Gastroesophageal sphincter (tissue), 4 donors: Measurements from ENCODE around the gene YWHAB. TPM values are rescaled to one million over a fixed set of nuclear protein-coding genes. Genes with fewer than 3 reads are reported as not detected.

Source experiments
- ATAC-seq: fragments of 150-250 bp; one replicate; pipeline ENCODE4 v1.9.1; 2016; ENCODE audit warnings: mild to moderate bottlenecking, moderate library complexity
- H3K27ac ChIP-seq, 4 donors: fragments of 200-600 bp; sonication (generic) in 3 of 4; 1 replicate in 3 of 4; 2 replicates in 1 of 4; pipeline ENCODE4 v1.5.1; 2016 to 2019
- H3K27me3 ChIP-seq: fragments of 200-600 bp; sonication (generic); one replicate; pipeline ENCODE4 v1.5.1; 2019
- H3K36me3 ChIP-seq, 2 donors: fragments of 200-600 bp; sonication (generic); one replicate each; pipeline ENCODE4 v1.5.1; 2019; ENCODE audit warnings: control low read depth in 1 of 2
- H3K4me1 ChIP-seq, 3 donors: fragments of 200-600 bp; sonication (generic); 1 replicate in 2 of 3; 2 replicates in 1 of 3; pipeline ENCODE4 v1.5.1; 2016 to 2019; ENCODE audit warnings: control low read depth in 2 of 3
- H3K4me3 ChIP-seq, 2 donors: fragments of 200-600 bp; sonication (generic); one replicate each; pipeline ENCODE4 v1.5.1; 2019; ENCODE audit warnings: mild to moderate bottlenecking in 1 of 2, moderate library complexity in 1 of 2
- H3K9me3 ChIP-seq, 3 donors: fragments of 200-600 bp; sonication (generic); one replicate each; pipeline ENCODE4 v1.5.1; 2017 to 2019; ENCODE audit warnings: control low read depth in 2 of 3
- CTCF ChIP-seq, 4 experiments: fragments of 200-600 bp in 2 of 4; fragments of 450-650 bp in 2 of 4; sonication (generic) in 1 of 4; IDR thresholded peaks; one replicate each; pipeline ENCODE4 v1.5.1; 2017 to 2019; ENCODE audit warnings: antibody characterized with exemption in 4 of 4, mild to moderate bottlenecking in 2 of 4, moderate library complexity in 2 of 4
- EP300 ChIP-seq: sonication (generic); formaldehyde crosslinking; IDR thresholded peaks from one replicate; pipeline ENCODE4 v1.6.1; 2017; ENCODE audit warnings: antibody characterized with exemption, mild to moderate bottlenecking
- POLR2A ChIP-seq, 2 donors: fragments of 450-650 bp; IDR thresholded peaks; one replicate each; pipeline ENCODE4 v1.6.1; 2017; ENCODE audit warnings: antibody characterized with exemption in 2 of 2, mild to moderate bottlenecking in 2 of 2, moderate library complexity in 1 of 2
- POLR2AphosphoS5 ChIP-seq: sonication (generic); formaldehyde crosslinking; IDR thresholded peaks from one replicate; pipeline ENCODE4 v1.6.1; 2017; ENCODE audit warnings: antibody characterized with exemption
- WGBS, 2 donors: methylation state at CpG; one replicate each; pipeline ENCODE4 v1.1.5; 2018; ENCODE audit warnings: low coverage in 1 of 2; 5-methylcytosine and 5-hydroxymethylcytosine counted together
- total RNA-seq, 4 donors: library from RNA; depleted of rRNA; stranded (reverse); fragments of >200 nt; gene quantifications; one replicate each; pipeline ENCODE4 v1.1.0, GENCODE V29; 2016

YWHAB gene
- total RNA-seq, 4 donors from 2014 or later, result 127 to 143 (median 135) TPM

GRCh38 chr20:44904377-44904776 is 18.9 kb downstream of the YWHAB start:
- TF ChIP-seq POLR2A (IDR thresholded peaks at IDR 0.05) (no peak), CTCF (IDR thresholded peaks at IDR 0.05) (no peak), POLR2AphosphoS5 (no peak), EP300 (no peak)
- Histone ChIP-seq H3K4me3 (no peak overlapping the region), H3K27ac (no peak overlapping the region), H3K27me3 (no peaks in the 10 kb centered on the region), H3K36me3 (peaks cover 3 to 75% of the 10 kb centered on the region in 2 donors), H3K4me1 (peaks cover 0 to 20% (median 0%) of the 10 kb centered on the region in 3 donors), H3K9me3 (no peaks in the 10 kb centered on the region)
- 64 to 77% methylated on average over 4 to 5 of the region's 5 CpGs for WGBS, 2 donors
- ATAC-seq, result no peak

- WGBS, 2 donors, result 19 to 34% methylated on average over 10 to 11 of the region's 14 CpGs
- peak overlapping the region in 1 of 4 donors; percentile 30 for H3K27ac ChIP-seq
Observed at GRCh38 chr20:44908987-44909871, 23.7 kb downstream of the YWHAB start.

GRCh38 chr20:44909872-44910689 is 24.6 kb downstream of the YWHAB start, which contains the start of gene PABPC1L:
Gene PABPC1L (plus strand): TSS chr20:44910060. CDS start chr20:44910144, 84 bp downstream.
- Histone ChIP-seq H3K9me3 (no peaks in the 10 kb centered on the region), H3K36me3 (peaks cover 0 to 47% of the 10 kb centered on the region in 2 donors), H3K27ac (peak within 1 kb of the TSS in 1 of 4 donors; percentile 30), H3K4me1 (peaks cover 0 to 20% (median 4%) of the 10 kb centered on the region in 3 donors), H3K27me3 (no peaks in the 10 kb centered on the region), H3K4me3 (peak within 1 kb of the TSS; percentile 56 to 67)
- 0 to 8% methylated on average over 1 to 6 of the region's 61 CpGs for WGBS, 2 donors
- TF ChIP-seq POLR2A (IDR thresholded peaks at IDR 0.05), result peak in 1 of 2 donors; percentile 18
- no peak for TF ChIP-seq CTCF (IDR thresholded peaks at IDR 0.05)
- no peak for TF ChIP-seq EP300
- peak; percentile 89 for ATAC-seq

More at GRCh38 chr20:44908987-44909871, 23.7 kb downstream of the YWHAB start:
- no peak for ATAC-seq
- peaks cover 0 to 20% (median 4%) of the 10 kb centered on the region in 3 donors for H3K4me1 ChIP-seq
- TF ChIP-seq POLR2A (IDR thresholded peaks at IDR 0.05), result no peak
- TF ChIP-seq CTCF (IDR thresholded peaks at IDR 0.05), result no peak
- no peak for TF ChIP-seq EP300
- TF ChIP-seq POLR2AphosphoS5, result no peak
- peaks cover 3 to 56% of the 10 kb centered on the region in 2 donors for H3K36me3 ChIP-seq
- no peaks in the 10 kb centered on the region for H3K9me3 ChIP-seq
- no peaks in the 10 kb centered on the region for H3K27me3 ChIP-seq
- peak overlapping the region; percentile 56 to 67 for H3K4me3 ChIP-seq

- H3K27ac ChIP-seq, result no peak overlapping the region
- H3K36me3 ChIP-seq, result peaks cover 0 to 40% of the 10 kb centered on the region in 2 donors
- no peaks in the 10 kb centered on the region for H3K27me3 ChIP-seq
- no peak for ATAC-seq
- peak overlapping the region in 1 of 2 donors; percentile 67 for H3K4me3 ChIP-seq
- TF ChIP-seq CTCF (IDR thresholded peaks at IDR 0.05), result no peak
- no peak for TF ChIP-seq POLR2AphosphoS5
- TF ChIP-seq EP300, result no peak
- TF ChIP-seq POLR2A (IDR thresholded peaks at IDR 0.05), result no peak
- H3K4me1 ChIP-seq, result peaks cover 0 to 20% (median 4%) of the 10 kb centered on the region in 3 donors
- 40 to 80% methylated on average over 1 to 2 of the region's 17 CpGs for WGBS, 2 donors
- H3K9me3 ChIP-seq, result no peaks in the 10 kb centered on the region
Observed at GRCh38 chr20:44910690-44911262, 25.3 kb downstream of the YWHAB start.
